HepG2 (cell line): Measurements from ENCODE around the gene CPVL. TPM values are rescaled to one million over a fixed set of nuclear protein-coding genes. Genes with fewer than 3 reads are reported as not detected.

Experiments used
- JUNB ChIP-seq: sonication (generic); formaldehyde crosslinking; IDR thresholded peaks from 2 replicates; pipeline ENCODE4 v1.8.0; 2022; ENCODE audit warnings: missing genetic modification reagents, mild to moderate bottlenecking, borderline replicate concordance
- SMAD1 ChIP-seq: sonication (generic); formaldehyde crosslinking; IDR thresholded peaks from 2 replicates; pipeline ENCODE4 v1.4.0; 2020; ENCODE audit warnings: missing genetic modification reagents, low read depth, mild to moderate bottlenecking, borderline replicate concordance
- SP2 ChIP-seq: sonication (generic); formaldehyde crosslinking; IDR thresholded peaks from 2 replicates; pipeline ENCODE4 v1.5.1; 2020; ENCODE audit warnings: mild to moderate bottlenecking, missing genetic modification reagents
- YY1 ChIP-seq: IDR thresholded peaks from 2 replicates; pipeline ENCODE4 v1.6.1; 2011; ENCODE audit warnings: low read length, low read depth, moderate library complexity, mild to moderate bottlenecking; ENCODE audit not compliant: insufficient read depth, insufficient replicate concordance
- ZNF543 ChIP-seq: sonication (generic); formaldehyde crosslinking; IDR thresholded peaks from 2 replicates; pipeline ENCODE4 v1.4.0; 2020; ENCODE audit warnings: mild to moderate bottlenecking, missing genetic modification reagents
- ZNF781 ChIP-seq: sonication (generic); formaldehyde crosslinking; IDR thresholded peaks from 2 replicates; pipeline ENCODE4 v1.5.1; 2020; ENCODE audit warnings: borderline replicate concordance, mild to moderate bottlenecking, missing genetic modification reagents; ENCODE audit errors: not compliant biosample characterization
- ZNF792 ChIP-seq: IDR thresholded peaks from 2 replicates; pipeline ENCODE4 v1.6.1; 2016
- polyA plus RNA-seq, 8 experiments: library from polyadenylated mRNA; depleted of rRNA in 3 of 8; stranded (reverse) in 7 of 8; unstranded in 1 of 8; fragments of >200 nt; fragmentation: Illumina TruSeq in 4 of 8; extraction: Trizol in 4 of 8; gene quantifications; 2 replicates each; pipeline versions ENCODE4 v1.2.1 to v1.2.3, GENCODE V29; 2011 to 2016; ENCODE audit warnings: low read depth in 4 of 8, missing spikeins in 1 of 8, mixed read lengths in 1 of 8; ENCODE audit not compliant: insufficient read depth in 1 of 8
- total RNA-seq, 5 experiments: library from RNA; depleted of rRNA; stranded (reverse); fragments of >200 nt; fragmentation: Illumina TruSeq; extraction: Trizol; gene quantifications; 2 replicates each; pipeline ENCODE4 v1.2.3, GENCODE V29; 2016; ENCODE audit warnings: low read depth in 1 of 5
- TF ChIP-seq, protein P1 (sequence below): sonication (generic); formaldehyde crosslinking; IDR thresholded peaks from 2 replicates; pipeline ENCODE4 v1.4.0; 2020; ENCODE audit warnings: mild to moderate bottlenecking, missing genetic modification reagents, borderline replicate concordance
- TF ChIP-seq, protein P2 (sequence below): sonication (generic); formaldehyde crosslinking; IDR thresholded peaks from 2 replicates; pipeline ENCODE4 v1.8.0; 2022; ENCODE audit warnings: mild to moderate bottlenecking, missing genetic modification reagents, moderate library complexity
- TF ChIP-seq, protein P3 (sequence below): sonication (generic); formaldehyde crosslinking; IDR thresholded peaks from 2 replicates; pipeline ENCODE4 v1.5.1; 2020; ENCODE audit warnings: missing genetic modification reagents, mild to moderate bottlenecking, borderline replicate concordance
- TF ChIP-seq, protein P4 (sequence below): sonication (generic); formaldehyde crosslinking; IDR thresholded peaks from 2 replicates; pipeline ENCODE4 v1.4.0; 2020; ENCODE audit warnings: low read depth, missing genetic modification reagents
- TF ChIP-seq, protein P5 (sequence below): sonication (generic); formaldehyde crosslinking; IDR thresholded peaks from 2 replicates; pipeline ENCODE4 v1.4.0; 2020; ENCODE audit warnings: missing genetic modification reagents, borderline replicate concordance

Gene CPVL
- total and polyA plus RNA-seq, 2 of the 13 experiments (the other 11 are each of a cell fraction or from before 2014, with no cell fraction given): 59.2 to 294 TPM

DNA sequence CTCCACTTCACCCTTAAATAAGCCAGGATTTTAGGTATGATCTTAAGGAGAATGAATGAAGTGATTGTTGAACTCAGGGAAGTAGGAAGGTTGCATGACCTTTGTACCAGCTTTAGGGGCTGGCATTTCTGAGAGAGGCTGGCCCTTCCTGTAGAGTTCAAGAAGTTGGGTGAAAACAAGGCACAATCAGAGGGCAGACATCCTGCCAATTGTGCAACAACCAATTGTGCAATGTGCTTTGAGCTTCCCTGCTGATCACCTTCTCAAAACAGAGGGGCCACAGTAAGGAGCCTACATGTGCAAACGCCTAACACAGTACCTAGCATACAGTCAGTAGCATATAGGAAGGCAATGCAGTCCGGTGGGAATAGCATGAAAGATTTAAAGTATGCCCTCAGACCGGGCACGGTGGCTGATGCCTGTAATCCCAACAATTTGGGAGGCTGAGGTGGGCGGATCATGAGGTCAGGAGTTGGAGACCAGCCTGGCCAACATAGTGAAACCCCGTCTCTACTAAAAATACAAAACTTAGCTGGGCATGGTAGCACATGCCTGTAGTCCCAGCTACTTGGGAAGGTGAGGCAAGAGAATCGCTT, 5.4 kb downstream of the CPVL start (continued):
- TF ChIP-seq YY1 (no peak), ZNF781 (CRISPR knock-in tag) (no peak), SMAD1 (CRISPR knock-in tag) (no peak), ZNF543 (CRISPR knock-in tag) (peak; percentile 67; the same call in 1 of the 2 replicates), JUNB (CRISPR knock-in tag) (no peak; the same call in 1 of the 2 replicates), ZNF792 (peak; percentile 97), SP2 (CRISPR knock-in tag) (no peak)
- TF ChIP-seq, protein P1, sequence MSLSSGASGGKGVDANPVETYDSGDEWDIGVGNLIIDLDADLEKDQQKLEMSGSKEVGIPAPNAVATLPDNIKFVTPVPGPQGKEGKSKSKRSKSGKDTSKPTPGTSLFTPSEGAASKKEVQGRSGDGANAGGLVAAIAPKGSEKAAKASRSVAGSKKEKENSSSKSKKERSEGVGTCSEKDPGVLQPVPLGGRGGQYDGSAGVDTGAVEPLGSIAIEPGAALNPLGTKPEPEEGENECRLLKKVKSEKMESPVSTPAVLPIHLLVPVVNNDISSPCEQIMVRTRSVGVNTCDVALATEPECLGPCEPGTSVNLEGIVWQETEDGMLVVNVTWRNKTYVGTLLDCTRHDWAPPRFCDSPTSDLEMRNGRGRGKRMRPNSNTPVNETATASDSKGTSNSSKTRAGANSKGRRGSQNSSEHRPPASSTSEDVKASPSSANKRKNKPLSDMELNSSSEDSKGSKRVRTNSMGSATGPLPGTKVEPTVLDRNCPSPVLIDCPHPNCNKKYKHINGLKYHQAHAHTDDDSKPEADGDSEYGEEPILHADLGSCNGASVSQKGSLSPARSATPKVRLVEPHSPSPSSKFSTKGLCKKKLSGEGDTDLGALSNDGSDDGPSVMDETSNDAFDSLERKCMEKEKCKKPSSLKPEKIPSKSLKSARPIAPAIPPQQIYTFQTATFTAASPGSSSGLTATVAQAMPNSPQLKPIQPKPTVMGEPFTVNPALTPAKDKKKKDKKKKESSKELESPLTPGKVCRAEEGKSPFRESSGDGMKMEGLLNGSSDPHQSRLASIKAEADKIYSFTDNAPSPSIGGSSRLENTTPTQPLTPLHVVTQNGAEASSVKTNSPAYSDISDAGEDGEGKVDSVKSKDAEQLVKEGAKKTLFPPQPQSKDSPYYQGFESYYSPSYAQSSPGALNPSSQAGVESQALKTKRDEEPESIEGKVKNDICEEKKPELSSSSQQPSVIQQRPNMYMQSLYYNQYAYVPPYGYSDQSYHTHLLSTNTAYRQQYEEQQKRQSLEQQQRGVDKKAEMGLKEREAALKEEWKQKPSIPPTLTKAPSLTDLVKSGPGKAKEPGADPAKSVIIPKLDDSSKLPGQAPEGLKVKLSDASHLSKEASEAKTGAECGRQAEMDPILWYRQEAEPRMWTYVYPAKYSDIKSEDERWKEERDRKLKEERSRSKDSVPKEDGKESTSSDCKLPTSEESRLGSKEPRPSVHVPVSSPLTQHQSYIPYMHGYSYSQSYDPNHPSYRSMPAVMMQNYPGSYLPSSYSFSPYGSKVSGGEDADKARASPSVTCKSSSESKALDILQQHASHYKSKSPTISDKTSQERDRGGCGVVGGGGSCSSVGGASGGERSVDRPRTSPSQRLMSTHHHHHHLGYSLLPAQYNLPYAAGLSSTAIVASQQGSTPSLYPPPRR: peak; percentile 93
- TF ChIP-seq, protein P2, sequence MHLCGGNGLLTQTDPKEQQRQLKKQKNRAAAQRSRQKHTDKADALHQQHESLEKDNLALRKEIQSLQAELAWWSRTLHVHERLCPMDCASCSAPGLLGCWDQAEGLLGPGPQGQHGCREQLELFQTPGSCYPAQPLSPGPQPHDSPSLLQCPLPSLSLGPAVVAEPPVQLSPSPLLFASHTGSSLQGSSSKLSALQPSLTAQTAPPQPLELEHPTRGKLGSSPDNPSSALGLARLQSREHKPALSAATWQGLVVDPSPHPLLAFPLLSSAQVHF (CRISPR knock-in tag): no peak
- TF ChIP-seq, protein P3, sequence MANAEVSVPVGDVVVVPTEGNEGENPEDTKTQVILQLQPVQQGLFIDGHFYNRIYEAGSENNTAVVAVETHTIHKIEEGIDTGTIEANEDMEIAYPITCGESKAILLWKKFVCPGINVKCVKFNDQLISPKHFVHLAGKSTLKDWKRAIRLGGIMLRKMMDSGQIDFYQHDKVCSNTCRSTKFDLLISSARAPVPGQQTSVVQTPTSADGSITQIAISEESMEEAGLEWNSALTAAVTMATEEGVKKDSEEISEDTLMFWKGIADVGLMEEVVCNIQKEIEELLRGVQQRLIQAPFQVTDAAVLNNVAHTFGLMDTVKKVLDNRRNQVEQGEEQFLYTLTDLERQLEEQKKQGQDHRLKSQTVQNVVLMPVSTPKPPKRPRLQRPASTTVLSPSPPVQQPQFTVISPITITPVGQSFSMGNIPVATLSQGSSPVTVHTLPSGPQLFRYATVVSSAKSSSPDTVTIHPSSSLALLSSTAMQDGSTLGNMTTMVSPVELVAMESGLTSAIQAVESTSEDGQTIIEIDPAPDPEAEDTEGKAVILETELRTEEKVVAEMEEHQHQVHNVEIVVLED (CRISPR knock-in tag): no peak
- TF ChIP-seq, protein P4, sequence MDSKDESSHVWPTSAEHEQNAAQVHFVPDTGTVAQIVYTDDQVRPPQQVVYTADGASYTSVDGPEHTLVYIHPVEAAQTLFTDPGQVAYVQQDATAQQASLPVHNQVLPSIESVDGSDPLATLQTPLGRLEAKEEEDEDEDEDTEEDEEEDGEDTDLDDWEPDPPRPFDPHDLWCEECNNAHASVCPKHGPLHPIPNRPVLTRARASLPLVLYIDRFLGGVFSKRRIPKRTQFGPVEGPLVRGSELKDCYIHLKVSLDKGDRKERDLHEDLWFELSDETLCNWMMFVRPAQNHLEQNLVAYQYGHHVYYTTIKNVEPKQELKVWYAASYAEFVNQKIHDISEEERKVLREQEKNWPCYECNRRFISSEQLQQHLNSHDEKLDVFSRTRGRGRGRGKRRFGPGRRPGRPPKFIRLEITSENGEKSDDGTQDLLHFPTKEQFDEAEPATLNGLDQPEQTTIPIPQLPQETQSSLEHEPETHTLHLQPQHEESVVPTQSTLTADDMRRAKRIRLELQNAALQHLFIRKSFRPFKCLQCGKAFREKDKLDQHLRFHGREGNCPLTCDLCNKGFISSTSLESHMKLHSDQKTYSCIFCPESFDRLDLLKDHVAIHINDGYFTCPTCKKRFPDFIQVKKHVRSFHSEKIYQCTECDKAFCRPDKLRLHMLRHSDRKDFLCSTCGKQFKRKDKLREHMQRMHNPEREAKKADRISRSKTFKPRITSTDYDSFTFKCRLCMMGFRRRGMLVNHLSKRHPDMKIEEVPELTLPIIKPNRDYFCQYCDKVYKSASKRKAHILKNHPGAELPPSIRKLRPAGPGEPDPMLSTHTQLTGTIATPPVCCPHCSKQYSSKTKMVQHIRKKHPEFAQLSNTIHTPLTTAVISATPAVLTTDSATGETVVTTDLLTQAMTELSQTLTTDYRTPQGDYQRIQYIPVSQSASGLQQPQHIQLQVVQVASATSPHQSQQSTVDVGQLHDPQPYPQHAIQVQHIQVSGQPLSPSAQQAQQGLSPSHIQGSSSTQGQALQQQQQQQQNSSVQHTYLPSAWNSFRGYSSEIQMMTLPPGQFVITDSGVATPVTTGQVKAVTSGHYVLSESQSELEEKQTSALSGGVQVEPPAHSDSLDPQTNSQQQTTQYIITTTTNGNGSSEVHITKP: peak; percentile 63; the same call in 1 of the 2 replicates
- TF ChIP-seq, protein P5, sequence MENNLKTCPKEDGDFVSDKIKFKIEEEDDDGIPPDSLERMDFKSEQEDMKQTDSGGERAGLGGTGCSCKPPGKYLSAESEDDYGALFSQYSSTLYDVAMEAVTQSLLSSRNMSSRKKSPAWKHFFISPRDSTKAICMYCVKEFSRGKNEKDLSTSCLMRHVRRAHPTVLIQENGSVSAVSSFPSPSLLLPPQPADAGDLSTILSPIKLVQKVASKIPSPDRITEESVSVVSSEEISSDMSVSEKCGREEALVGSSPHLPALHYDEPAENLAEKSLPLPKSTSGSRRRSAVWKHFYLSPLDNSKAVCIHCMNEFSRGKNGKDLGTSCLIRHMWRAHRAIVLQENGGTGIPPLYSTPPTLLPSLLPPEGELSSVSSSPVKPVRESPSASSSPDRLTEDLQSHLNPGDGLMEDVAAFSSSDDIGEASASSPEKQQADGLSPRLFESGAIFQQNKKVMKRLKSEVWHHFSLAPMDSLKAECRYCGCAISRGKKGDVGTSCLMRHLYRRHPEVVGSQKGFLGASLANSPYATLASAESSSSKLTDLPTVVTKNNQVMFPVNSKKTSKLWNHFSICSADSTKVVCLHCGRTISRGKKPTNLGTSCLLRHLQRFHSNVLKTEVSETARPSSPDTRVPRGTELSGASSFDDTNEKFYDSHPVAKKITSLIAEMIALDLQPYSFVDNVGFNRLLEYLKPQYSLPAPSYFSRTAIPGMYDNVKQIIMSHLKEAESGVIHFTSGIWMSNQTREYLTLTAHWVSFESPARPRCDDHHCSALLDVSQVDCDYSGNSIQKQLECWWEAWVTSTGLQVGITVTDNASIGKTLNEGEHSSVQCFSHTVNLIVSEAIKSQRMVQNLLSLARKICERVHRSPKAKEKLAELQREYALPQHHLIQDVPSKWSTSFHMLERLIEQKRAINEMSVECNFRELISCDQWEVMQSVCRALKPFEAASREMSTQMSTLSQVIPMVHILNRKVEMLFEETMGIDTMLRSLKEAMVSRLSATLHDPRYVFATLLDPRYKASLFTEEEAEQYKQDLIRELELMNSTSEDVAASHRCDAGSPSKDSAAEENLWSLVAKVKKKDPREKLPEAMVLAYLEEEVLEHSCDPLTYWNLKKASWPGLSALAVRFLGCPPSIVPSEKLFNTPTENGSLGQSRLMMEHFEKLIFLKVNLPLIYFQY (CRISPR knock-in tag): no peak
